CD1c-positive myeloid dendritic cell (primary cell): ENCODE measurements around the gene ZBTB39.
A peak's percentile ranks its signal among the peaks of the same experiment; 100 is the strongest.
"Not testable (repeated sequence)": the region's sequence is repeated elsewhere in the genome, so short reads cannot be mapped to it uniquely, and the experiment has no call there.

Source experiments
- DNase-seq: peaks from one replicate; pipeline ENCODE4 v3.0.0-alpha.2; 2016; ENCODE audit errors: extremely low spot score

ZBTB39 gene

GRCh38 chr12:57000393-57000792 is 6.0 kb downstream of the ZBTB39 start:
- no peak for DNase-seq

- DNase-seq, result no peak
These were observed 6.9 kb downstream of the ZBTB39 start for GRCh38 chr12:56999456-56999855.

- DNase-seq, result no peak
These were observed 7.4 kb downstream of the ZBTB39 start for GRCh38 chr12:56998981-56999380.

GRCh38 chr12:56998316-56998715 is 8.0 kb downstream of the ZBTB39 start:
- no peak for DNase-seq

GRCh38 chr12:56996793-56997545 is 9.4 kb downstream of the ZBTB39 start:
- no peak for DNase-seq

GRCh38 chr12:56995930-56996496 is 10.3 kb downstream of the ZBTB39 start:
- DNase-seq, result no peak

- no peak for DNase-seq
These were observed 11.0 kb downstream of the ZBTB39 start for GRCh38 chr12:56995201-56995929.

- no peak for DNase-seq
These were observed 12.1 kb downstream of the ZBTB39 start for GRCh38 chr12:56994231-56994746.

- DNase-seq, result no peak
These were observed 13.0 kb downstream of the ZBTB39 start for GRCh38 chr12:56993346-56993745.

- peak; percentile 38 for DNase-seq
These were observed 14.8 kb downstream of the ZBTB39 start for GRCh38 chr12:56991319-56992246.

- DNase-seq, result no peak
These were observed 15.6 kb downstream of the ZBTB39 start for GRCh38 chr12:56990648-56991318.

- DNase-seq, result no peak
These were observed 16.3 kb downstream of the ZBTB39 start for GRCh38 chr12:56989861-56990610.

- peak; percentile 38 for DNase-seq
These were observed 18.1 kb downstream of the ZBTB39 start for GRCh38 chr12:56988207-56988739.

- peak; percentile 86 for DNase-seq
These were observed 18.7 kb downstream of the ZBTB39 start for GRCh38 chr12:56987551-56988053.

- DNase-seq, result no peak
These were observed 19.3 kb downstream of the ZBTB39 start for GRCh38 chr12:56987011-56987410.

- DNase-seq, result not testable (repeated sequence)
These were observed 20.6 kb downstream of the ZBTB39 start for GRCh38 chr12:56985714-56986113.

- no peak for DNase-seq
These were observed 23.0 kb downstream of the ZBTB39 start for GRCh38 chr12:56983386-56983785.

- DNase-seq, result not testable (repeated sequence)
These were observed 23.6 kb downstream of the ZBTB39 start for GRCh38 chr12:56982578-56983236.

GRCh38 chr12:56980941-56981530 is 25.3 kb downstream of the ZBTB39 start:
- no peak for DNase-seq
